Measurements from ENCODE around the gene SGCE. TPM values are rescaled to one million over a fixed set of nuclear protein-coding genes. Genes with fewer than 3 reads are reported as not detected.

Gene SGCE
- total and polyA plus RNA-seq, 9 of the 15 experiments (the other 6 are each of a cell fraction or from before 2014, with no cell fraction given): 0.09 to 0.46 (median 0.28) TPM; not detected in 5

DNA sequence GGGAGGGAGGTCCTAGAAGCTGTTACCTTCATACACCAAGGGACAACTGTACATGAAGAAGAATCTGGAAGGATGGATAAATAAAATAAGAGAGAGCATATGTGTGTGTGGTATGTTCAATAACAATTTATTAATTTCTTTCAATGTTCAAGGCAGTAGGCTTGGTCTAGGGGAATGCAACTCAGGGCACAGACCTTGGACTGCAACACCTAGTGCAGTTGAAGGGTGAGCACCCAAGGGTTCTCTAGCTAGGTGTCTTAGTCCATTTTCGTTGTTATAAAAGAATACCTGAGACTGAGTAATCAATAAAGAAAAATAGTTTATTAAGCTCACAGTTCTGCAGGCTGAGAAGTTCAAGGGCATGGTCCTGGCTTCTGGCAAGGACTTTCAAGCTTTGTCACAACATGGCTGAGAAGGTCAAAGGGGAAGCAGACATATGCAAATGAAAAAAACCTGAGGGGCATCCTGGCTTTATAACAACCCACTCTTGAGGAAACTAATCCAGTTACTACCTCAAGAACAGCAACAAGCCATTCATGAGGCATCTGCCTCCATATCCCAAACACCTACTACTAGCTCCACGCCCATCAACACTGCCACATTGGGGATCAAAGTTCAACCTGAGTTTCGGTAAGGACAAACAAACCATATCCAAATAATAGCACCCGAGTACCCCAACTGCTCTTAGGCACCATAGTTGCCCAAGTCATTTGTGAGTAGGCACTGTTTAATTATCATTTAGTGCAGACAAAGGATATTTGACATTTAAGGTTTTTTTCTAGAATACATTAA is 15.7 kb upstream of the SGCE start:
- intact Hi-C loops (cut with micrococcal nuclease): no loop called here
- FAIRE-seq: no peak

More for the DNA sequence above, 15.7 kb upstream of the SGCE start:
- no peaks in the 10 kb centered on the region for H3K9me3 ChIP-seq (replicated peaks; ENCODE audit: control insufficient read depth, insufficient read depth, low read depth, low read length)
- H3K9ac ChIP-seq (ENCODE audit: insufficient read depth in 1 of 2, low read depth in 2 of 2, low read length in 2 of 2): no peak overlapping the region
- no peak overlapping the region for H3K4me2 ChIP-seq (ENCODE audit: insufficient read depth, low read length)
- H3K4me3 ChIP-seq: no peak overlapping the region
- H3K4me1 ChIP-seq (replicated peaks in 1 of 2; ENCODE audit: control insufficient read depth in 2 of 2, insufficient read depth in 2 of 2, low read length in 2 of 2): no peaks in the 10 kb centered on the region
- H3K79me2 ChIP-seq (ENCODE audit: control insufficient read depth, insufficient read depth, low read length): no peaks in the 10 kb centered on the region
- TF ChIP-seq GTF2E2 (tag; IDR thresholded peaks at IDR 0.05): no peak
- TF ChIP-seq DACH1 (IDR thresholded peaks at IDR 0.05; ENCODE audit: partially characterized antibody): no peak
- TF ChIP-seq MCM7 (IDR thresholded peaks at IDR 0.05): no peak
- no peak for TF ChIP-seq ARNT (IDR thresholded peaks at IDR 0.05)
- TF ChIP-seq GABPA (tag; conservative IDR thresholded peaks at IDR 0.05; ENCODE audit: low read depth): no peak
- TF ChIP-seq SMAD3 (CRISPR knock-in tag; conservative IDR thresholded peaks at IDR 0.05): no peak
- TF ChIP-seq, protein P1, sequence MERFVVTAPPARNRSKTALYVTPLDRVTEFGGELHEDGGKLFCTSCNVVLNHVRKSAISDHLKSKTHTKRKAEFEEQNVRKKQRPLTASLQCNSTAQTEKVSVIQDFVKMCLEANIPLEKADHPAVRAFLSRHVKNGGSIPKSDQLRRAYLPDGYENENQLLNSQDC (CRISPR knock-in tag; IDR thresholded peaks at IDR 0.05): no peak
- TF ChIP-seq, protein P2, sequence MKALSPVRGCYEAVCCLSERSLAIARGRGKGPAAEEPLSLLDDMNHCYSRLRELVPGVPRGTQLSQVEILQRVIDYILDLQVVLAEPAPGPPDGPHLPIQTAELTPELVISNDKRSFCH (CRISPR knock-in tag; IDR thresholded peaks at IDR 0.05): no peak
- TF ChIP-seq, protein P2 (tag; IDR thresholded peaks at IDR 0.05): no peak
- TF ChIP-seq CBFA2T2 (conservative IDR thresholded peaks at IDR 0.05): no peak
- TF ChIP-seq ZNF197 (CRISPR knock-in tag; IDR thresholded peaks at IDR 0.05; ENCODE audit: low read depth): no peak
- TF ChIP-seq, protein P3, sequence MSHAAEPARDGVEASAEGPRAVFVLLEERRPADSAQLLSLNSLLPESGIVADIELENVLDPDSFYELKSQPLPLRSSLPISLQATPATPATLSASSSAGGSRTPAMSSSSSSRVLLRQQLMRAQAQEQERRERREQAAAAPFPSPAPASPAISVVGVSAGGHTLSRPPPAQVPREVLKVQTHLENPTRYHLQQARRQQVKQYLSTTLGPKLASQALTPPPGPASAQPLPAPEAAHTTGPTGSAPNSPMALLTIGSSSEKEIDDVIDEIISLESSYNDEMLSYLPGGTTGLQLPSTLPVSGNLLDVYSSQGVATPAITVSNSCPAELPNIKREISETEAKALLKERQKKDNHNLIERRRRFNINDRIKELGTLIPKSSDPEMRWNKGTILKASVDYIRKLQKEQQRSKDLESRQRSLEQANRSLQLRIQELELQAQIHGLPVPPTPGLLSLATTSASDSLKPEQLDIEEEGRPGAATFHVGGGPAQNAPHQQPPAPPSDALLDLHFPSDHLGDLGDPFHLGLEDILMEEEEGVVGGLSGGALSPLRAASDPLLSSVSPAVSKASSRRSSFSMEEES (CRISPR knock-in tag; IDR thresholded peaks at IDR 0.05): no peak
- TF ChIP-seq NR3C1 (CRISPR knock-in tag; IDR thresholded peaks at IDR 0.05): no peak
- TF ChIP-seq TSC22D4 (tag; IDR thresholded peaks at IDR 0.05): no peak
- no peak overlapping the region for H3K27ac ChIP-seq (ENCODE audit: extremely low read depth, low read depth, low read length)
- H2AFZ ChIP-seq (ENCODE audit: low read depth, low read length): no peak overlapping the region
- no peaks in the 10 kb centered on the region for H3K36me3 ChIP-seq (ENCODE audit: control insufficient read depth, insufficient read depth, low read length)
- BruUV-seq (replicated peaks): no TSS peak
- H3K27me3 ChIP-seq (ENCODE audit: control insufficient read depth in 2 of 2, insufficient read depth in 2 of 2, low read length in 2 of 2): no peaks in the 10 kb centered on the region
- ChIA-PET POLR2A (no interaction called here), CTCF (ENCODE audit: low intra/inter-chr PET ratio) (no interaction called here)
- no peaks in the 10 kb centered on the region for H4K20me1 ChIP-seq (replicated peaks; ENCODE audit: control insufficient read depth, insufficient read depth, low read length)
- H3K9me1 ChIP-seq (ENCODE audit: control insufficient read depth, insufficient read depth, low read length): no peaks in the 10 kb centered on the region
- 0% methylated on average over 4 of the region's 4 CpGs for WGBS (ENCODE audit: insufficient coverage, low coverage, missing lambda C conversion rate)
- no peak for DNase-seq (ENCODE audit: extremely low read depth in 1 of 4, low spot score in 3 of 4)
- in situ Hi-C loops (cut with MboI): no loop called here
- ATAC-seq: no peak
